GM19452 (cell line): ENCODE measurements around the gene RPTN.

Source experiments
- ATAC-seq: cut with Tn5 transposase; IDR thresholded peaks from one replicate; pipeline ENCODE4 v1.9.1; 2021; ENCODE audit not compliant: unreplicated experiment

The RPTN gene

GRCh38 chr1:152159144-152159543, at the start of gene RPTN:
RPTN (minus strand) TSS chr1:152159228; CDS start chr1:152157889, 1,339 bp downstream.
- ATAC-seq = no peak

DNA sequence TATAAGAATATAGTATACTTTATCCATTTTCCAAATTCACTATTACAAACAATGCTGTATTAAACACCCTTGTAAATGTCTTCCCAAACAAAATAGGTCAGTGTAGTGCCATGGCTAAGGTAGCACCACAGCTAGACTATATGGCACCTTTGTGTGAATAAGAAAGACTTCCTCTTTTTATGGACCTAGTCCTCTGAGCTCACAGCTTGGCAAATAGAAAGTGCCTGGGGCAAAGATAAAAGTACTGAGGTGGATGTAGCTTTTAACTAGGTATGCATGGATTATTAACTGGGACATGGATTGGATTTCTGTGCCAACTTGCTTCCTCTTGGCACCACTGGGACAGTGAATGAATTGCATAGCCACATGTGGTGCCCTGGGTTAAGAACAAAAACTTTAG, 40.0 kb upstream of the RPTN start:
- ATAC-seq = no peak

DNA sequence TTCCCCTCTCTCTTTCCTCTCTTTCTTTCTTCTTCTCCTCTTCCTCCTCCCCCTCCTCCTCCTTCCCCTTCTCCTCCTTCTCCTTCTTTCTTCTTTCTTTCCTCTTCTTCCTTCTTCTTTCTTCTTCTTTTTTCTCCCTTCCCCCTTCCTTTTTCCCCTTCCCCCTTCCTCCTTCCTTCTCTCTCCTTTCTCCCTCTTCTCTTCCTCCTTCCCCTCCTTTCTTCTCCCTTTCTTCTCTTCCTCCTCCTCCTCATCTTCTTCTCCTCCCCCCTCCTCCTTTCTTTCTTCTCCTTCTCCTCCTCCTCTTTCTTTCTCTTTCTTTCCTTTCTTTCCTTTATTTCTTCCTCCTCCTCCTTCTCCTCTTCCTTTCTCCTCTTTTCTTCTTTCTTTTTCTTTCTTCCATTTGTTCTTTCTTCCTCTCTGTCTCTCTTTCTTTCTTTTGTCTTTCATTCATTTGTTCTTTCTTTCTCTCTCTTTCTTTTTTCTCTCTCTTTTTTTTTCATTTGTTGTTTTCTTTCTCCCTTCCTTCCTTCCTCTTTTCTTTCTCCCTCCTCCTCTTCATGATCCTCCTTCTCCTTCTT, 38.4 kb upstream of the RPTN start:
- ATAC-seq = no peak

GRCh38 chr1:152191711-152192110, 32.7 kb upstream of the RPTN start:
- no peak for ATAC-seq

DNA sequence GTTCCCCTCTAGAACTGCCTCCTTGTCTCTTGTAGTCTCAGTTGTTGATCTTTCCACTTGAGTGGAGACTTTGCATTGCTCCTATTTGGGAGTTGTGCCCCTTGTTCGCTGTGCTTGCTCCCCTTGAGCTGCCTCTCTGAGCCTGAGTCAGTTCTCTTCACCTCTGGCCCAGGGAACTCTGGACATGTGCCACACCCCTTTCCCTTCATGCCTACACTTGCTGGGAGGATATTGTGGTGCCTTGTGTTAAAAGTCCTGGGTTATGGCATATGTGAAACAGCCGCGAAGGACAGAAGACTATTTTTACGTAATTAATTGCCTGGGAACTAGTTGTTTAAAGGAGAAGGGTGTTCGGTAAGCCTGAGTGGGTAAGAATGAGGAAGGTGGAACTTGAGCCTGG, 32.2 kb upstream of the RPTN start:
- no peak for ATAC-seq

GRCh38 chr1:152190589-152190988, 31.6 kb upstream of the RPTN start:
- no peak for ATAC-seq

- ATAC-seq = no peak
Measured at GRCh38 chr1:152189657-152190442, 30.8 kb upstream of the RPTN start.

DNA sequence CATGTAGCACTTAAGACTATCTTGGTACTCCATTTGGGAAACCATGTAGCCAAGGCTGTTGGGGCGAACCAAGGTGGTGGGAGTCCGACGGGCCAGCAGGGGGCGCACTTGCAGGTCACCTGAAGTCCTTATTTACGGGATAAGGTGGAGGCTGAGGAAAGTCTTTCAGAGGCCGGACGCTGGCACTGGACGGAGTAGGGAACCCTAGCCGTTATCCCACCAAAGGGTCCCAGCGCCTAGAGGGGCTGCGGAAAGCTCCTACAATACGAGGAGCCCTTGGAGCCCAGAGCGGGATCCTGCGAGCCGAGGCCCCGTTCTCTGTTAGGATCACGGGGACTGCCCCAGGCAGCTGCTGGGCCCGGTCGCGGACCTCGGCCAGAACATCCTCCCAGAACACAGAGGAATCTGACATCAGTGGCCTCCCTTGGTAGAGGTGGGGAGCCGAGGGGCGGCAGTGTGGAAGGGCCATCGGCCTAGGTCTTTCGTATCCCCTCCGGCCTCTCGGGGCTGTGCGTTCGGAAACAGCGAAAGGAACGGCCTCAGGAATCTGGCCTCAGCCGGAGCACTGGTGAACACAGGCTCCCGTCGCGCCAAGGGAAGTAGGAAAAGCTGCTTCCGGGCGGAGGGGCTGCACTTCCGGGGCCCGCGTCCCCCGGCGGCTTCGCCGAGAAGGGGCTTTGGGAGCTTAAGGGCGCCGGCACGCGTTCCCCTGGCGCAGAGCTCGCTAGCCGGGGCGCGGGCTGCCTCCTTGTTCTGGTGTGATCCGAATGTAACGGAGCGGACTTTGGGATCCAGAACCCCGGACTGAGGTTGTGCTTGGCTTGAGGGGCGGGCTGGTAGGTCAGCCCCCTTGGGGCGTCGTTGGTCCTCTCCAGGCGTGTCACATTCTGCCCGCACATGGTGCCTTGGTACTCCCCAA, 29.9 kb upstream of the RPTN start:
- ATAC-seq = no peak

GRCh38 chr1:152186556-152187285, 27.7 kb upstream of the RPTN start:
- ATAC-seq = no peak

- no peak for ATAC-seq
Measured at GRCh38 chr1:152185544-152186391, 26.7 kb upstream of the RPTN start.

DNA sequence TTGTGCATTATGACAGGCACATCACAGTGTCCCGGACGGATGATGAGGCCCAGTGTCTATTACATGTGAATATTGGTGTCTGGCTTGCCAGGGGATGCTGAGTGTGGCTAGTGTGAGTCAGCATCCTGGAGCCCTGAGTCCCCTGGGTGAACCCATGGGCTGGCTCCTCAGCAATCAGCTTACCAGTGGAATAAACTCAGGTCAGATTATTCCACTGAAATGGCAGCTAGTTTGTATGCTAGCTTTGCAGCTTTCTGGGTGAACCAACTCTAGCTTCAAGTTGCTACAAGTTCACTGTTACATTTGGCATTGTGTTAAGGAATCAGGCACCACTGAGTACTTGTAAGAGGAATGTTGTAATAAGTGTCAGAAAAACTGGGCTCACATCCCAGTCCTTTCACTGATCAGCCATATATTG, 23.9 kb upstream of the RPTN start:
- no peak for ATAC-seq

DNA sequence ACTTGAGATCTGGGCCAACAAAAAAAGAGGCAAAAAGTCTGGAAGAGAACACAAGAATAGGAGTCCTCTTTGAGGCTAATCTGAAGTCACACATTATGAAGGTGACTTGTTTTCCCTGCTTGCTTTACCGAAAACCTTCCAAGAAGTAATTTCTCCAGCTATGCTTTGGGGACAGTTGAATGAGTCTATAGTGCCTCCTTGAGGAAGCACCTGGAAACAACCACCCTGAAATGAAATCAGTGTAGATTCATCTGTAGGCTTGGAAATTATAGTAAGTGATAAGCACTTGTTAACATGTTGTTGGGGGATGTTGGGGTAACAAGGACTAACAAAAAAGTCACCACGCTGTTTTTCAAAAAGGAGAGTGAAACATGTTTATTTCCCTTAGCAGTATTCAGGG, 23.4 kb upstream of the RPTN start:
- ATAC-seq = no peak

- no peak for ATAC-seq
Measured at GRCh38 chr1:152179566-152179965, 20.5 kb upstream of the RPTN start.

- ATAC-seq = no peak
Measured at GRCh38 chr1:152170287-152170905, 11.4 kb upstream of the RPTN start.

DNA sequence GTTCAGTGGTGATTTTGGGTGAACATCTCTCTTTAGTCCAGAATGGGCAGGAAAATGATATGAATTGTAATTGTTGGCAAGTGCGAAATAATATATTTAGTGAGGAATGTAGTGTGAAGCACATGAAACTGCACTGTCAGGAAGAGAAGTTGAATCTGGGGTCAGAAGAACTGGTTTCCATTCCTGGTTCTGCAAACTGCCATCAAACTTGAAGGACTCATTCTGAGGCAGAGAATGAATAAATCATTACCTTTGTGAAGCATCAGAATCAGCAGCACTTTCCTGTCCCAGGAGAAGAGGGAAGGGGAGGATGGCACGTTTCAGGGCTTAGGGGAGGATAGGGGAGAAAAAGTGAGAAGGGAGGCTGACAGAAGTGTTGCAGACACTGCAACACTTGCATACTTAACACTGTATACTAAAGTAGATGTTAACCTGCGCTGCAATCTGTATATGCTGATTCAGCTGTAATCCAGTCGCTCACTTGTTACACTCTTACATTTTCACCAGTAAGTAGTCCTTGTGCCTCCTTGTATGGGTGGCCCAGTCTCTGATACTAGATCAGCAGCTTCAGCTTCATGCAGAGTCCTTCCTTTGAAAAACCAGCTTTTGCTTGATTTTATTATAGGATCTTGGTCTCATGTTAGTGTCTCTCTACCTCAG, 10.5 kb upstream of the RPTN start:
- no peak for ATAC-seq

- no peak for ATAC-seq
Measured at GRCh38 chr1:152168535-152168868, 9.5 kb upstream of the RPTN start.

DNA sequence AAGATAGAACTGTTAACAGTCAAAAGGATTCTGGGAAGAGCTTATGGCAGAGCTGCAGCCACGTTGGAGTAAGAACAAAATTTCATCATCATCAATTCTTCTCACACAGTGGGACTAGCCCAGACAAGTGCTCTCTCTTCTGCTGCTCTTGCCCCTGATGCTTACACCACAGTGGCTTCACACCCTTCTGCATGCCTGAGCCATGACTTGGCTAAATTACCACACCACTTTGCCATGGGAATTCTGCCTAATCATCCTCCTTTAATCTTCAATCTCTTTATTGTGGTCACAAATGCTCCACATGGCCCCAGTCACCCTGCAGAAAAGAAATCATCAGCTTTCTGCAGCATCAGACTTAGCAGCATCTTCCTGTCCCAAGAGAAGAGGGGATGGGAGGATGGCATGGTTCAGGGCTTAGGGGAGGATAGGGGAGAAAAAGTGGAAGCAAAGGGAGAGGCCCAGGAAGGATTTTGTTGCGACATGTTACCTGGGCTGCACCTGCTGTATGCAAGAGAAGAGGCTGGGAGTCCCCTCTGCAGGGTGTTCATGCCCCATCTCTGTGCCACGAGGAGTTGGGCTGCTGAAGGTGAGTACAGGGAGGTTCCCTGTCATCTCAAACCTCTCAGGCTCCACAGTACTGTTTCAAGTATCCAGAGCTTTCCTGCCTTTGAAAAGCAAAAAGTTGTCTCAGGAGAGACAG, 9.0 kb upstream of the RPTN start:
- ATAC-seq = no peak

DNA sequence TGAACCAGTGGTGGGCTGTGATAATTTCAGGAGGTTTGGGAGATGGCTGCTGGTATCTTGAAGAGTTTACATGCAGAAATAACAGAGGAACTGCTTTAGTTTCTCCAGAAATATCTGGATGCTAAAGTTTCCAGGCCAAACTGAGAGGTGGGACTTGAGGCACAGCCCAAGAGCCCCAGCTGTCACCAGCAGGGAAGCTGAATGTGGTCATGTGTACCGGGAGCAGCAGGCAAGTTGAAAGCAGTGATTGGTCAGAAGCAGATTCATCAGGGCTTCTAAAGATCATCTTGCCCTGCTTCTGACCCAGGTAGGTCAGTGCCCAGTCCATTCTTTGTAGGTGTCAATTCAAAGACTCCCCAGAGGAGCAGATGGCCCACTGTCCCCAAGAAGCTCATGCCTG, 7.9 kb upstream of the RPTN start:
- ATAC-seq = no peak
